CD4-positive, alpha-beta T cell treated with Interleukin-21 for 1 hour (primary cell): Measurements from ENCODE around the gene C1QTNF9B.

ENCODE experiments used
- DNase-seq: peaks from one replicate; pipeline ENCODE4 v3.0.0-alpha.2; 2020

The C1QTNF9B gene

DNA sequence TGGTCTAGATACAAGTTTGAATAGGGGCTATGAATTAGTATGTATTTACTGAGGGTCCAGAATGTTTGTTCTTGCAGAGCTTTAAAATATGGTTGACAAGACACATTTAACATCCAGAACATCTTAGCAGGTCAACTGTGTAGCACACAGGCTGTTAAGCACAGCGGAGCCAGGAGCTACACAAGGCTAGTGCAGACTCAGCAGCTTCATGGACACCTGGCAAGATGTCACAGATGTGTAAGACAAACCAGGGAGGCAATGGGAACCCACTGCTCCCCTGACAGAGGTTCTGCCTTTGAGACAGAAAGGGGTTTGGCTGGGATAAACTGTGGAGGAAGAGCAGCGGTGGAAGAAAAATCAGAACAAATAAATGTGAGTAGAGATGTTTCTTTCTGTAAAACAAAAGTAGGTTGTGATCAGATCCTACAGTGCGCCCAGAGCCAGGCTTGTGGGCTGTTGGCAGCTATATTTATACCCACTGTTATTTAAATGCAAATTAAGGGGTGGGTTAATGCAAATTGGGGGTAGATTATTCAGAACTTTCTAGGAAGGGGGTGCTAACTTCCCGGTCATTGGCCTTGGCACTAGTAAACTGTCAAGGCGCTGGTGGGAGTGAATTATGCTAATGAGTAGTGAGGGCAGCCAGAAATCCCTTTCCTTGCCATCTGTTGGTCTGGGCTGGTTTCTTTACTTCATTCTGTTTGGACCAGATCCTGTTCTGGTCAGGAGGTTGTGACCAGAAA is 41.1 kb downstream of the C1QTNF9B start:
- DNase-seq = no peak

- DNase-seq = no peak
These were observed 41.9 kb downstream of the C1QTNF9B start for GRCh38 chr13:23855360-23855759.

DNA sequence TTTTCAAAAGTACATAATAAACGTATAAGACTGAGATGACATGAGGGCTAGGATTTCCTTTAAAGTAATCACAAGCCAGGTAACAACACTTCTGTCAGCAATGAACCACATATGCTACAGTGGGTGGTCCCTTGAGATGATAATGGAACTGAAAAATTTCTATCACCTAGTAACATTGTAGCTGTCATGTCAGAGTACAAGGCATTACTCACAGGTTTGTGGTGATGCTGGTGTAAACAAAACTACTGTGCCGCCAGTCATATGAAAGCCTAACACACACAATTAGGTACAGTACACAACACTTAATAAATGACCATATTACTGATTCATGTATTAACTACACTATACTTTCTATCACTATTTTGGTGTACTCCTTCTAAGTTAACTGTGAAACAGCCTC is 45.0 kb downstream of the C1QTNF9B start:
- DNase-seq = no peak

DNA sequence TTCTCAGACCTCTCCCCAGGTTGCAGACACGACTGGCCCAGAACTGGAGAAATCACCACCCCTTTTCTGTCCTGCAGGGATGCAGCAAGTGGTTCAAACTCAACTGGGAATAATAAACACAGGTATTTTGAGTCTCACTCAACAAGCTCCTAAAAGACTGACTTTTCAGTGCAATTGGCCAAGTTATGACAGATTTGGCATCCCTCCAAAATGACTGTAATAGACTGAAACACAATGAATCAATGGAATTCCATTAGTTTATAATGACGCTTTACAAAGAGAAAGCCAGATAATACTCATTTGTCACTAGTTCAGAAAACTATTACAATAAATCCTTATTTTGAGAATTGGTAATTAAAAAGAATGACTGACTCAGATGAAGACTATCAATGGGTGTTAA is 46.2 kb downstream of the C1QTNF9B start:
- no peak for DNase-seq

DNA sequence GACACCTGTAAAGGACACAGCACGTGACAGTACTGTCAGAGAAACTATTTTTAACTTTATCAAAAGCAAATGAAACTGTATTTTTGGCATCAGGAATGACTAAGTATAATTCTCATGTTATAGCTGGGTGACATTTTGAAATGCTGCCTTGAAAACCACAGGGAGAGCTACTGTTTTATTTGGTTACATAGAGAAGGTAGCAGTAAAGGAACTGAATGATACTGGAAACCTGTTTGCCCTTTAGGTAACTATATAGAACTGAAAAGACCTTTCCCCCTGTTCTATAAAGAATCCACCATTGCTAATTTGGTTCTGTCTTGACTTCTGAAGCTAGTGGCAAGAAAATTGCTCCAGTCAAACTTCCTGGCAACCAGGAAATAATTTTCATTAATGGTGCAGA is 47.2 kb downstream of the C1QTNF9B start:
- DNase-seq = no peak

DNA sequence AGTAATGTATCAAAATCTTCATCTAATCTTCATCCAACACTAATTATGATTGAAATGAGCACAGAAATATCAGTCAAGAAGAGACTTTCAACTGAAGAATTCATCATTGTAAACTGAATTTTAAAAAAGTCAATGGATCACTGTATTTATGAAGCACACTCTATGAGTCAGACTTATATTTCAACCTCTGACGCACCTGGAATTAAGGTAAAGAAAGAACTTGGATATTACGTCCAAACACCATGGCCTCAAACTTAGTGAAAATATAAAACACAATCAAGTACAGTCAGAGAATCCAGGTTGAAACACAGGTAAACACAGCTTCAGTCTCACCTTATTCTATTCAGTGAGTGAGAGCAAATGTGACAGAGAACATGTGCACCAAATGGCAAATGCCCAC is 47.6 kb downstream of the C1QTNF9B start:
- DNase-seq = no peak

DNA sequence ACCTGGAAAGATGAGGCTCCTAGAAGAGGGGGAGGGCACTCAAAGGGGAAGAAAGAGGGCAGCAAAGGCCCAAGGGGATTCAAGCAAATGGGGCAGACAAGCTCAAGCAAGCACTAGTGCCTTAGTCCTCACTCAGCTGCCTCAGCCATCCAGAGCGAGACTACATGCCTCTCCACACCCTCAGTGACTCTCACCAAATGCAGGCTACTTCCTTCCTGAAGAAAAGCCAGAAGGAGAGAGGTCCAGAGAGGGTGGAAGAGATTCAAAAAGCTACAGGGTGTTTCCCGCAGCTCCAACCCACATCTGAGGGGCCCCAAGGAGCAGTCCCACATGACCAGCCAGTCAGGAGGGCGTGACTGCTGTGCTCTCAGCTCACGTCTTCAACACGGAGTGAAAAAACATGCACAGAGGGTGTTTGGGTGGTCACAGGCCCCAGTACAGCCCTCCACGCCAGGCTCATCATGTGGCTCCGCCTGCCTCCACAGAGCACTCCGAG is 48.6 kb downstream of the C1QTNF9B start:
- no peak for DNase-seq

DNA sequence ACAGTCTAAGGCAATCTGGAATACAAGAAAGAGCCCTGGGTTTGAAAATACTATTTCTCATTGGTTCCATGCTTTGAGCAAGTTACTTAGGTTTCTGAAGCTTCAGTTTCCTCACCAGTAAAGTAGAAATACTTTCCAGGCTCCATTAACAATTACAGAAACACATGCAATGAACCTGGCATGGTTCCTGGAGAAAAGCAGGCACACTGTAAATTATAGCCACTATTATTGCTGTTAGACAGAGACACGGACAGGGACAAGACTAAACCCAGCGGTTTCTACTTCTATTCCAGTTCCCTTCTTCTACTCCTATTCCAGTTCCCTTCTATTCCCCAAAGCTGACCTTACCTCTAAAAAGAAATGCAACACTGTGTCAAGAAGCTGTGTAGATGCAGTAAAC is 49.3 kb downstream of the C1QTNF9B start:
- DNase-seq = no peak

DNA sequence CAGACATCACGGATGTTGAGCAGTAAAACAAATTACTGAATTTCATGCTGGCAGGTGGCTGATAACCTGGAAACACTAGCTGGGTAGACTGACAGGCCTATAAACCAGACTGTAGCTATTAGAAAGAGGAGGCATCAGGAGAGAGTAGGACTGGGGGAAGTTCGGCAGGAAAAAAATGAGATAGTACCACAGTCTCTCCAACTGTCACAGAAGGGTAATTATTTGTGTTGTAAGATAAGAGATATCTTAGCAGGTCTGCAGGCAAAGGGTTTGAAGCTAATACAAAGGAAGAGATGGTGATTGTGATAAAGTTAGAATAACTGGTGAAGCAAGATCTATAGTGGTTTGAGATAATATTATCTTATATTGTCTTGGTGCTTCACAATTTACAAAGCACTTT is 49.8 kb downstream of the C1QTNF9B start:
- no peak for DNase-seq

GRCh38 chr13:23845105-23845725 is 52.1 kb downstream of the C1QTNF9B start:
- no peak for DNase-seq

- DNase-seq = no peak
These were observed 53.2 kb downstream of the C1QTNF9B start for GRCh38 chr13:23844132-23844531.

GRCh38 chr13:23843436-23843835 is 53.9 kb downstream of the C1QTNF9B start:
- DNase-seq = no peak

DNA sequence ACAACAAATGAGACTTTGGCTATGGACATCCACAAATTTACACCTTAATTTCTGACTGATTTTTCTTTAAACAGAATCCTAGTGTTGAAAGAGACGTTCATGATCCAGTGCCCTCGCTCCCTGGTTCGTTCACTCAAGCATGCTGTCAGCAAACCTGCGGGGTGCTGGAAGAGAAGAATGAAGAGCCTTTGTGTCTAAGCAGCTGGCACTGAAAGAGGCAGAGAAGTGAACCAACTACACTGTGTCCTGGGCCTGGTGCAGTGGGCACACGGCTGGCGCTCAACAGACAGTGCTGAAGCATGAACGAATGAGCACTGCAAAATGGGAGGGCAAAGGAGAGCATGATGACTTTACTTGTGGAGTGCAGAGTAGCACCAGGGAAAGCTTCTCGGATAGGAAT is 54.9 kb downstream of the C1QTNF9B start:
- no peak for DNase-seq
